HEK293 (cell line): Measurements from ENCODE around the gene SCN10A.

ENCODE experiments used
- CTCF ChIA-PET: fragments of 350-600 bp; formaldehyde crosslinking; extraction: SDS; loops from one replicate; lab custom pipeline; 2021; ENCODE audit warnings: antibody characterized with exemption; lab: Yijun Ruan, JAX
- POLR2A ChIA-PET: fragments of 300-600 bp; formaldehyde crosslinking; extraction: SDS; loops from one replicate; lab custom pipeline; 2020; ENCODE audit warnings: antibody characterized with exemption, inconsistent platforms; lab: Yijun Ruan, JAX
- H3K27ac ChIP-seq: fragments of 200-500 bp; sonication (Bioruptor generic); 2 replicates; pipeline ENCODE4 v1.5.1; 2014; ENCODE audit warnings: low read depth, low read length, control low read depth, inconsistent platforms; ENCODE audit errors: extremely low read depth
- H3K36me3 ChIP-seq, 2 experiments: fragments of 200-500 bp in 1 of 2; sonication (Bioruptor generic) in 1 of 2; 1 replicate in 1 of 2; 2 replicates in 1 of 2; pipeline ENCODE4 v1.5.1; 2014 to 2017; ENCODE audit warnings: inconsistent platforms in 2 of 2, low read length in 2 of 2; ENCODE audit not compliant: control insufficient read depth in 2 of 2, insufficient read depth in 1 of 2
- H3K4me1 ChIP-seq: fragments of 200-500 bp; sonication (Bioruptor generic); 2 replicates; pipeline ENCODE4 v1.5.1; 2014; ENCODE audit warnings: mild to moderate bottlenecking, low read length, inconsistent platforms; ENCODE audit not compliant: control insufficient read depth, insufficient read depth
- H3K4me3 ChIP-seq: 2 replicates; pipeline ENCODE4 v1.5.1; 2011; ENCODE audit warnings: low read depth, mild to moderate bottlenecking, control low read depth, low read length, moderate library complexity
- H3K9me3 ChIP-seq: fragments of 200-500 bp; sonication (Bioruptor generic); 2 replicates; pipeline ENCODE4 v1.5.1; 2014; ENCODE audit warnings: low read depth, low read length, inconsistent platforms; ENCODE audit not compliant: control insufficient read depth, insufficient read depth
- HOXC10 ChIP-seq: sonication (generic); formaldehyde crosslinking; IDR thresholded peaks from 2 replicates; pipeline ENCODE4 v1.8.1; 2023; ENCODE audit warnings: mild to moderate bottlenecking, missing genetic modification reagents
- HOXD13 ChIP-seq: sonication (generic); formaldehyde crosslinking; IDR thresholded peaks from 2 replicates; pipeline ENCODE4 v1.8.0; 2022; ENCODE audit warnings: missing genetic modification reagents, borderline replicate concordance
- KLF8 ChIP-seq: fragments of 450-650 bp; formaldehyde crosslinking; IDR thresholded peaks from 2 replicates; pipeline ENCODE4 v1.5.1; 2016; ENCODE audit warnings: missing biosample characterization, missing genetic modification characterization
- OVOL3 ChIP-seq: fragments of 450-650 bp; formaldehyde crosslinking; IDR thresholded peaks from 2 replicates; pipeline ENCODE4 v1.5.1; 2016; ENCODE audit warnings: missing biosample characterization, missing genetic modification characterization
- TRIM28 ChIP-seq: IDR thresholded peaks from 2 replicates; pipeline ENCODE4 v1.6.1; 2011; ENCODE audit warnings: low read length, control low read depth, borderline replicate concordance
- ZBTB1 ChIP-seq: fragments of 450-650 bp; formaldehyde crosslinking; IDR thresholded peaks from 2 replicates; pipeline ENCODE4 v1.5.1; 2016; ENCODE audit warnings: missing biosample characterization, missing genetic modification characterization
- ZBTB8A ChIP-seq: fragments of 450-650 bp; formaldehyde crosslinking; IDR thresholded peaks from 2 replicates; pipeline ENCODE4 v1.5.1; 2016; ENCODE audit warnings: missing biosample characterization, missing genetic modification characterization
- ZEB2 ChIP-seq: fragments of 450-650 bp; formaldehyde crosslinking; IDR thresholded peaks from 2 replicates; pipeline ENCODE4 v1.5.1; 2016; ENCODE audit warnings: missing biosample characterization, missing genetic modification characterization
- ZFHX2 ChIP-seq: fragments of 450-650 bp; formaldehyde crosslinking; conservative IDR thresholded peaks from 2 replicates; pipeline ENCODE4 v1.5.1; 2016; ENCODE audit warnings: missing biosample characterization, missing genetic modification characterization
- ZFP41 ChIP-seq: fragments of 450-650 bp; formaldehyde crosslinking; IDR thresholded peaks from 2 replicates; pipeline ENCODE4 v1.5.1; 2016; ENCODE audit warnings: missing biosample characterization, missing genetic modification characterization, borderline replicate concordance
- ZNF112 ChIP-seq: fragments of 450-650 bp; formaldehyde crosslinking; IDR thresholded peaks from 2 replicates; pipeline ENCODE4 v1.5.0; 2017; ENCODE audit warnings: missing biosample characterization, missing genetic modification characterization
- ZNF121 ChIP-seq: fragments of 450-650 bp; formaldehyde crosslinking; IDR thresholded peaks from 2 replicates; pipeline ENCODE4 v1.5.1; 2016; ENCODE audit warnings: missing biosample characterization, missing genetic modification characterization
- ZNF133 ChIP-seq: fragments of 450-650 bp; formaldehyde crosslinking; IDR thresholded peaks from 2 replicates; pipeline ENCODE4 v1.5.1; 2016; ENCODE audit warnings: missing biosample characterization, missing genetic modification characterization
- ZNF169 ChIP-seq: fragments of 450-650 bp; formaldehyde crosslinking; IDR thresholded peaks from 2 replicates; pipeline ENCODE4 v1.5.1; 2016; ENCODE audit warnings: missing biosample characterization, missing genetic modification characterization
- ZNF23 ChIP-seq: fragments of 450-650 bp; formaldehyde crosslinking; IDR thresholded peaks from 2 replicates; pipeline ENCODE4 v1.5.1; 2016; ENCODE audit warnings: missing biosample characterization, missing genetic modification characterization, borderline replicate concordance
- ZNF335 ChIP-seq: fragments of 450-650 bp; formaldehyde crosslinking; conservative IDR thresholded peaks from 2 replicates; pipeline ENCODE4 v1.5.1; 2016; ENCODE audit warnings: missing biosample characterization, missing genetic modification characterization
- ZNF341 ChIP-seq: fragments of 450-650 bp; formaldehyde crosslinking; IDR thresholded peaks from 2 replicates; pipeline ENCODE4; 2016; ENCODE audit warnings: low read depth, missing biosample characterization, missing genetic modification characterization
- ZNF423 ChIP-seq: fragments of 450-650 bp; formaldehyde crosslinking; IDR thresholded peaks from 2 replicates; pipeline ENCODE4 v1.5.1; 2016; ENCODE audit warnings: missing biosample characterization, missing genetic modification characterization
- ZNF433 ChIP-seq: fragments of 450-650 bp; formaldehyde crosslinking; IDR thresholded peaks from 2 replicates; pipeline ENCODE4 v1.5.1; 2016; ENCODE audit warnings: missing biosample characterization, missing genetic modification characterization, low read depth
- ZNF529 ChIP-seq: fragments of 450-650 bp; formaldehyde crosslinking; IDR thresholded peaks from 2 replicates; pipeline ENCODE4 v1.5.1; 2017; ENCODE audit warnings: missing genetic modification characterization, missing biosample characterization; ENCODE audit not compliant: insufficient replicate concordance
- ZNF571 ChIP-seq: fragments of 450-650 bp; formaldehyde crosslinking; IDR thresholded peaks from 2 replicates; pipeline ENCODE4 v1.5.0; 2017; ENCODE audit warnings: missing biosample characterization, missing genetic modification characterization
- ZNF658 ChIP-seq: fragments of 450-650 bp; formaldehyde crosslinking; IDR thresholded peaks from 2 replicates; pipeline ENCODE4; 2016; ENCODE audit warnings: missing biosample characterization, missing genetic modification characterization
- ZNF792 ChIP-seq: fragments of 450-650 bp; formaldehyde crosslinking; IDR thresholded peaks from 2 replicates; pipeline ENCODE4 v1.5.1; 2016; ENCODE audit warnings: missing biosample characterization, missing genetic modification characterization
- ZNF830 ChIP-seq: fragments of 450-650 bp; IDR thresholded peaks from 2 replicates; pipeline ENCODE4 v1.5.0; 2018; ENCODE audit warnings: missing biosample characterization, missing genetic modification characterization, low read depth, mild to moderate bottlenecking, moderate library complexity
- ZNF843 ChIP-seq: fragments of 450-650 bp; formaldehyde crosslinking; IDR thresholded peaks from 2 replicates; pipeline ENCODE4 v1.5.1; 2016; ENCODE audit warnings: missing biosample characterization, missing genetic modification characterization
- TF ChIP-seq, protein P1 (sequence below): fragments of 450-650 bp; formaldehyde crosslinking; IDR thresholded peaks from 2 replicates; pipeline ENCODE4 v1.5.1; 2016; ENCODE audit warnings: missing biosample characterization, missing genetic modification characterization
- TF ChIP-seq, protein P2 (sequence below): fragments of 450-650 bp; formaldehyde crosslinking; IDR thresholded peaks from 2 replicates; pipeline ENCODE4 v1.5.1; 2016; ENCODE audit warnings: missing biosample characterization, missing genetic modification characterization
- TF ChIP-seq, protein P3 (sequence below): fragments of 450-650 bp; formaldehyde crosslinking; IDR thresholded peaks from 2 replicates; pipeline ENCODE4 v1.5.1; 2016; ENCODE audit warnings: missing biosample characterization, missing genetic modification characterization
- TF ChIP-seq, protein P4 (sequence below): fragments of 450-650 bp; formaldehyde crosslinking; IDR thresholded peaks from 2 replicates; pipeline ENCODE4 v1.5.1; 2016; ENCODE audit warnings: missing biosample characterization, missing genetic modification characterization
- TF ChIP-seq, protein P5 (sequence below): fragments of 450-650 bp; formaldehyde crosslinking; IDR thresholded peaks from 2 replicates; pipeline ENCODE4 v1.5.1; 2016; ENCODE audit warnings: missing biosample characterization, missing genetic modification characterization

Gene SCN10A

DNA sequence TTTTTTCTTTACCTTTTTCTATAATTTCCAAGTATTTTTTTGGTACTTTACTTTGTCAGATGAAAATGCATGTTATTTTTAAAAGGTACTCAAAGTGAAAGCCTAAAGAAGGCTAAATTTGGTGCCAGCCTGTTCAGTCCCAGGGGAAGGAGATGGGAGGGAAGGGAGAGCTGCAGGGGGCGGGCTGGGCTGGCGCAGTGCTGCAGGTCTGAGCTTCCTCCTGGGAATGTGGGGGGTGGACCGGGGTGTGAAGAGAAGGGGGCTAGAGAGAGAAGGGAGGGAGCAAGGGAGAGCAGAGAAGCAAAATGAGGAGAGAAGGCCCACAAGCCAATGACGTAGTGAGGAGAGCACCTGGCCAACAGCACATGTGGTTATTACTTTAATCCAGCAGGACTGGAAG lies 95.6 kb downstream of the SCN10A start (continued):
- TF ChIP-seq ZNF335 (no peak), ZNF23 (tag by site-specific recombination) (no peak), OVOL3 (tag by site-specific recombination) (no peak), ZFHX2 (tag by site-specific recombination) (no peak), ZNF133 (tag by site-specific recombination) (no peak), ZNF571 (no peak), ZNF121 (no peak), ZNF792 (tag by site-specific recombination) (no peak), TRIM28 (no peak)
- TF ChIP-seq, protein P1, sequence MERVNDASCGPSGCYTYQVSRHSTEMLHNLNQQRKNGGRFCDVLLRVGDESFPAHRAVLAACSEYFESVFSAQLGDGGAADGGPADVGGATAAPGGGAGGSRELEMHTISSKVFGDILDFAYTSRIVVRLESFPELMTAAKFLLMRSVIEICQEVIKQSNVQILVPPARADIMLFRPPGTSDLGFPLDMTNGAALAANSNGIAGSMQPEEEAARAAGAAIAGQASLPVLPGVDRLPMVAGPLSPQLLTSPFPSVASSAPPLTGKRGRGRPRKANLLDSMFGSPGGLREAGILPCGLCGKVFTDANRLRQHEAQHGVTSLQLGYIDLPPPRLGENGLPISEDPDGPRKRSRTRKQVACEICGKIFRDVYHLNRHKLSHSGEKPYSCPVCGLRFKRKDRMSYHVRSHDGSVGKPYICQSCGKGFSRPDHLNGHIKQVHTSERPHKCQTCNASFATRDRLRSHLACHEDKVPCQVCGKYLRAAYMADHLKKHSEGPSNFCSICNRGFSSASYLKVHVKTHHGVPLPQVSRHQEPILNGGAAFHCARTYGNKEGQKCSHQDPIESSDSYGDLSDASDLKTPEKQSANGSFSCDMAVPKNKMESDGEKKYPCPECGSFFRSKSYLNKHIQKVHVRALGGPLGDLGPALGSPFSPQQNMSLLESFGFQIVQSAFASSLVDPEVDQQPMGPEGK (tag by site-specific recombination), result no peak
- TF ChIP-seq, protein P2, sequence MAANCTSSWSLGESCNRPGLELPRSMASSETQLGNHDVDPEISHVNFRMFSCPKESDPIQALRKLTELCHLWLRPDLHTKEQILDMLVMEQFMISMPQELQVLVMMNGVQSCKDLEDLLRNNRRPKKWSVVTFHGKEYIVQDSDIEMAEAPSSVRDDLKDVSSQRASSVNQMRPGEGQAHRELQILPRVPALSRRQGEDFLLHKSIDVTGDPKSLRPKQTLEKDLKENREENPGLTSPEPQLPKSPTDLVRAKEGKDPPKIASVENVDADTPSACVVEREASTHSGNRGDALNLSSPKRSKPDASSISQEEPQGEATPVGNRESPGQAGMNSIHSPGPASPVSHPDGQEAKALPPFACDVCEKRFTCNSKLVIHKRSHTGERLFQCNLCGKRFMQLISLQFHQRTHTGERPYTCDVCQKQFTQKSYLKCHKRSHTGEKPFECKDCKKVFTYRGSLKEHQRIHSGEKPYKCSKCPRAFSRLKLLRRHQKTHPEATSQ (tag by site-specific recombination), result no peak

DNA sequence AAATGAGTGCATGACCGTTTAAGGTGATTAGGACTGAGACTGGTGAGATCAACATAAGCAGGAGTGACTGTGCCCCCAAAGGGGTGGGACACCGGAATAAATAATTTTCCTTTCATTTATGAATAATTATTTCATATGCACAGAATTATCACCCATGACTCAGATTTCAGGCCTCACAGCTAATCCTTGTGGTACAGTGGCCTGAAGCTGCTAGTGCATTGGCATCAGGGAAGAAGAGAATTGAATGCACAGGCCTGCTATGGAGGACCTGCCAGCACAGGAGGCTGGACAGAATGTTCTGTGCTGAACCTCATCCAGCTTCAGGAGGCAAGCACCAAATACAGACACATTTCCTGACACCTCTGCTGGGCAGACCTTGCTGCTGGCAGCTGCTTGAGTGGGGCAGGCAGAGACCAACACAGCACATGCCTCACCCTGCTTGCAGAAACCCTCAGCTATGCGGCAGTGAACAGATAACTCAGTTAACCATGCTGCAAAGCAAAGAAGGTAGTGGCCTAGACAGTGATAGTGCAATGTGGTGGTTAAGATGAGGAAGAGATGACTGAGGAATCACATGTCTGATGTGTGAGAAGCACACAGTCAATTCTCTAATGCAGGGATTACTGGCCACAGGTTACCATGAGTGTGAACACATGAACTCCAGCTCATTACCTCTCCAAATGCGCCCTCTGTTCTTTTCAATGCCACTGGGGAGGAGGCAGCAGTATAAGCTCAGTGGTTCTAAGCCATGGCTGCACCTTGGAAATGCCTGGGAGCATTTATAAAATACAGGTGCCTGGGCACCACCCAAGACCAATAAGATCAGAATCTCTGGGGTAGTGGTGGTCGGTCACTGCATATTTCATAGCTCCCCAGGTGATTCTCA lies 98.4 kb downstream of the SCN10A start:
- Histone ChIP-seq H3K4me1 (no peaks in the 10 kb centered on the region), H3K4me3 (no peak overlapping the region), H3K9me3 (no peaks in the 10 kb centered on the region), H3K27ac (no peak overlapping the region), H3K36me3 (no peaks in the 10 kb centered on the region)
- POLR2A ChIA-PET, result no interaction called here
- TF ChIP-seq ZNF433 (tag by site-specific recombination) (no peak), ZNF169 (no peak), HOXD13 (CRISPR knock-in tag) (no peak), ZBTB1 (tag by site-specific recombination) (no peak), ZNF830 (tag by site-specific recombination) (no peak), HOXC10 (no peak), ZEB2 (tag by site-specific recombination) (no peak), KLF8 (no peak), ZNF112 (tag by site-specific recombination) (no peak), ZNF658 (tag by site-specific recombination) (no peak), ZBTB8A (no peak), ZNF843 (tag by site-specific recombination) (no peak), ZFP41 (tag by site-specific recombination) (no peak), ZNF423 (tag by site-specific recombination) (no peak), ZNF341 (tag by site-specific recombination) (no peak), ZNF529 (tag by site-specific recombination) (no peak)
- TF ChIP-seq, protein P3, sequence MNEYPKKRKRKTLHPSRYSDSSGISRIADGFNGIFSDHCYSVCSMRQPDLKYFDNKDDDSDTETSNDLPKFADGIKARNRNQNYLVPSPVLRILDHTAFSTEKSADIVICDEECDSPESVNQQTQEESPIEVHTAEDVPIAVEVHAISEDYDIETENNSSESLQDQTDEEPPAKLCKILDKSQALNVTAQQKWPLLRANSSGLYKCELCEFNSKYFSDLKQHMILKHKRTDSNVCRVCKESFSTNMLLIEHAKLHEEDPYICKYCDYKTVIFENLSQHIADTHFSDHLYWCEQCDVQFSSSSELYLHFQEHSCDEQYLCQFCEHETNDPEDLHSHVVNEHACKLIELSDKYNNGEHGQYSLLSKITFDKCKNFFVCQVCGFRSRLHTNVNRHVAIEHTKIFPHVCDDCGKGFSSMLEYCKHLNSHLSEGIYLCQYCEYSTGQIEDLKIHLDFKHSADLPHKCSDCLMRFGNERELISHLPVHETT (tag by site-specific recombination), result no peak
- TF ChIP-seq, protein P4, sequence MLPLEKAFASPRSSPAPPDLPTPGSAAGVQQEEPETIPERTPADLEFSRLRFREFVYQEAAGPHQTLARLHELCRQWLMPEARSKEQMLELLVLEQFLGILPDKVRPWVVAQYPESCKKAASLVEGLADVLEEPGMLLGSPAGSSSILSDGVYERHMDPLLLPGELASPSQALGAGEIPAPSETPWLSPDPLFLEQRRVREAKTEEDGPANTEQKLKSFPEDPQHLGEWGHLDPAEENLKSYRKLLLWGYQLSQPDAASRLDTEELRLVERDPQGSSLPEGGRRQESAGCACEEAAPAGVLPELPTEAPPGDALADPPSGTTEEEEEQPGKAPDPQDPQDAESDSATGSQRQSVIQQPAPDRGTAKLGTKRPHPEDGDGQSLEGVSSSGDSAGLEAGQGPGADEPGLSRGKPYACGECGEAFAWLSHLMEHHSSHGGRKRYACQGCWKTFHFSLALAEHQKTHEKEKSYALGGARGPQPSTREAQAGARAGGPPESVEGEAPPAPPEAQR (tag by site-specific recombination), result no peak
- TF ChIP-seq, protein P5, sequence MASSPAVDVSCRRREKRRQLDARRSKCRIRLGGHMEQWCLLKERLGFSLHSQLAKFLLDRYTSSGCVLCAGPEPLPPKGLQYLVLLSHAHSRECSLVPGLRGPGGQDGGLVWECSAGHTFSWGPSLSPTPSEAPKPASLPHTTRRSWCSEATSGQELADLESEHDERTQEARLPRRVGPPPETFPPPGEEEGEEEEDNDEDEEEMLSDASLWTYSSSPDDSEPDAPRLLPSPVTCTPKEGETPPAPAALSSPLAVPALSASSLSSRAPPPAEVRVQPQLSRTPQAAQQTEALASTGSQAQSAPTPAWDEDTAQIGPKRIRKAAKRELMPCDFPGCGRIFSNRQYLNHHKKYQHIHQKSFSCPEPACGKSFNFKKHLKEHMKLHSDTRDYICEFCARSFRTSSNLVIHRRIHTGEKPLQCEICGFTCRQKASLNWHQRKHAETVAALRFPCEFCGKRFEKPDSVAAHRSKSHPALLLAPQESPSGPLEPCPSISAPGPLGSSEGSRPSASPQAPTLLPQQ, result no peak
- CTCF ChIA-PET, result interaction anchor here (0.9 kb wide), 1 partner anchor 17 kb away, joined by 3 read pairs; no protein-coding TSS in a partner anchor
